GM12891 (cell line): ENCODE measurements around the gene PCDHB6.

Source experiments
- POLR2A ChIP-seq: IDR thresholded peaks from 2 replicates; pipeline ENCODE4 v1.6.1; 2011; ENCODE audit warnings: low read depth, low read length, control low read depth
- POLR2AphosphoS5 ChIP-seq: IDR thresholded peaks from 2 replicates; pipeline ENCODE4 v1.6.1; 2011; ENCODE audit warnings: low read depth, low read length, control low read depth
- TAF1 ChIP-seq: IDR thresholded peaks from 2 replicates; pipeline ENCODE4 v1.6.1; 2011; ENCODE audit warnings: low read depth, low read length, control low read depth

DNA sequence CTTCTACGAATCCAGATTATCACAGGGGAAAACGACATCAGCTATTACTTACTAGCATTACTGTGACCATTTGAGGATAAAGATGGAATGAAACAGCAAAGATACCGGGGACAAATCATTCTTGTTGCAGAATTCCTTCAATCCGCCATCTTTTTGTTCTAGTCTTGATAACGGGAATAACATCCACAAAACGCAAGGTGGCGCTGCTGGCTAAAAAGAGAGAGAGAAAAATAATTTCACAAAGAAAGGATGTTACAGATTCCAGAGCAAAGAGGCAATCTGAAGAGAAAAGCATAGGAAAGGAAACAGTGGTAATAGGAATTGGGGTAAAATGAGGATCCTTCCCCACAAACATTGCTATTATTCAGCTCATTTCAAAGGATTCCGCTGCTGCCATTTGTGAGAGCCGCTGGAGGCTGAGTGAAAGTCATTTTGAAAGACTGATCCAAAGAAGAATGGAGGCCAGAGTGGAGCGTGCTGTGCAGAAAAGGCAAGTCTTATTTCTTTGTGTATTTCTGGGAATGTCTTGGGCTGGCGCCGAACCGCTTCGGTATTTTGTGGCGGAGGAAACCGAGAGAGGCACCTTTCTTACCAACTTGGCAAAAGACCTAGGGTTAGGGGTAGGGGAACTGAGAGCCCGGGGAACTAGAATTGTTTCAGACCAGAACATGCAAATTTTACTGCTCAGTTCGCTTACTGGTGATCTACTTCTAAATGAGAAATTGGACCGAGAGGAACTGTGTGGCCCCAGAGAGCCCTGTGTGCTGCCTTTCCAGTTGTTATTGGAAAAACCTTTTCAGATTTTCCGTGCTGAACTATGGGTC lies 22.7 kb downstream of the PCDHB6 start, which contains the start of gene PCDHB7:
- TF ChIP-seq TAF1 (no peak), POLR2A (no peak), POLR2AphosphoS5 (no peak)
